Omental fat pad (tissue), 4 donors: Measurements from ENCODE around the gene RDH13. TPM values are rescaled to one million over a fixed set of nuclear protein-coding genes. Genes with fewer than 3 reads are reported as not detected.

Experiments used
- ATAC-seq: fragments of 150-250 bp; one replicate; pipeline ENCODE4 v1.9.1; 2016; ENCODE audit warnings: mild to moderate bottlenecking, moderate library complexity; ENCODE audit not compliant: low FRiP score
- DNase-seq: peaks from one replicate; pipeline ENCODE4 v3.0.0-alpha.2; 2019; ENCODE audit warnings: low spot score
- CTCF ChIP-seq, 3 donors: fragments of 450-650 bp; IDR thresholded peaks; one replicate each; pipeline ENCODE4 v1.5.1; 2016 to 2017; ENCODE audit warnings: antibody characterized with exemption in 3 of 3, mild to moderate bottlenecking in 3 of 3, moderate library complexity in 2 of 3
- total RNA-seq, 4 donors: library from RNA; depleted of rRNA; stranded (reverse); fragments of >200 nt; gene quantifications; one replicate each; pipeline ENCODE4 v1.1.0, GENCODE V29; 2016

Gene RDH13
- total RNA-seq, 4 donors from 2014 or later, result 8.2 to 14.1 (median 10.8) TPM

GRCh38 chr19:55089342-55089944 lies 26.5 kb upstream of the RDH13 start:
- TF ChIP-seq CTCF (IDR thresholded peaks at IDR 0.05), result no peak
- ATAC-seq, result no peak
- no peak for DNase-seq

- no peak for TF ChIP-seq CTCF (IDR thresholded peaks at IDR 0.05)
- ATAC-seq (no peak), DNase-seq (peak; percentile 97)
Measured at GRCh38 chr19:55088543-55089341, 25.8 kb upstream of the RDH13 start.

GRCh38 chr19:55088021-55088451 lies 25.1 kb upstream of the RDH13 start:
- no peak for TF ChIP-seq CTCF (IDR thresholded peaks at IDR 0.05)
- no peak for DNase-seq
- no peak for ATAC-seq

GRCh38 chr19:55087542-55087901 lies 24.6 kb upstream of the RDH13 start:
- no peak for TF ChIP-seq CTCF (IDR thresholded peaks at IDR 0.05)
- DNase-seq (no peak), ATAC-seq (no peak)

GRCh38 chr19:55086730-55087541 lies 24.0 kb upstream of the RDH13 start:
- DNase-seq (peak; percentile 85), ATAC-seq (peak; percentile 67)
- TF ChIP-seq CTCF (IDR thresholded peaks at IDR 0.05), result no peak

- no peak for TF ChIP-seq CTCF (IDR thresholded peaks at IDR 0.05)
- DNase-seq, result no peak
- ATAC-seq, result no peak
Measured at GRCh38 chr19:55085923-55086715, 23.2 kb upstream of the RDH13 start.
